Progenitor cell of endocrine pancreas (in vitro differentiated cells): Measurements from ENCODE around the gene CHMP1A. TPM values are rescaled to one million over a fixed set of nuclear protein-coding genes. Genes with fewer than 3 reads are reported as not detected.

Experiments used
- DNase-seq: peaks from one replicate; pipeline ENCODE4 v3.0.0; 2021; ENCODE audit warnings: low spot score; ENCODE audit not compliant: unreplicated experiment
- H3K27ac Mint-ChIP-seq: 2 replicates; pipeline ENCODE4 v1.8.0; 2021; ENCODE audit warnings: mild to moderate bottlenecking, moderate library complexity, mixed read lengths
- H3K27me3 Mint-ChIP-seq: 2 replicates; pipeline ENCODE4 v1.8.0; 2021; ENCODE audit warnings: mixed read lengths
- H3K36me3 Mint-ChIP-seq: 2 replicates; pipeline ENCODE4 v1.8.0; 2022; ENCODE audit warnings: mixed read lengths; ENCODE audit not compliant: insufficient read depth
- H3K4me1 Mint-ChIP-seq: 2 replicates; pipeline ENCODE4 v1.8.0; 2021; ENCODE audit warnings: low read depth, mixed read lengths
- H3K4me3 Mint-ChIP-seq: 2 replicates; pipeline ENCODE4 v1.8.0; 2021; ENCODE audit warnings: low read depth, mild to moderate bottlenecking, moderate library complexity, mixed read lengths
- H3K9me3 Mint-ChIP-seq: 2 replicates; pipeline ENCODE4 v1.8.0; 2021; ENCODE audit warnings: low read depth, mixed read lengths
- total RNA-seq: library from RNA; stranded (reverse); gene quantifications from 2 replicates; pipeline ENCODE4 v1.2.1, GENCODE V29; 2021
- TF ChIP-seq, protein P1 (sequence below): fragments of 200-600 bp; sonication (generic); IDR thresholded peaks from one replicate; pipeline ENCODE4 v1.5.0; 2021; ENCODE audit warnings: antibody characterized with exemption, mild to moderate bottlenecking; ENCODE audit not compliant: unreplicated experiment

Gene CHMP1A
- total RNA-seq, 1 donor from 2014 or later = 105 TPM

DNA sequence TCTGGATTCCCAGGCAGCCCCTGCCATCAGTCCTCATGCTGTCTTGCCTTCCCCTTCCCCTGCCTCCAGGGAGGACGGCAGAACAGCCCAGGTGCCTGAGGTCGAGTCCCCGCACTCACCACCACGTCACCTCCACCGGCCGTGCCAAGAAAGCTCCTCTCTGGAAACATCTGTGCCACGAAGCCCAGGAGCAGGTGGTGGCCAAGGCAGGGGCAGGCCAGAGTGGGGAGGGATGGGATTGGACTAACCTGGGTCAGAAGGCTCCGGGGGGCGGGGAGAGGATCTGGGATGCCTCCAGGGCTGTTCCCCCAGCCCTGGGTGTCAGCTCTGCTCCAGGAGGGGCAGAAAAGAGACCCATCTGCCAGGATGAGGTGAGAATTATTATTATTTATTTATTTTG, 51.5 kb downstream of the CHMP1A start:
- H3K27ac Mint-ChIP-seq = no peak overlapping the region
- H3K27me3 Mint-ChIP-seq = peaks cover 4% of the 10 kb centered on the region
- no peaks in the 10 kb centered on the region for H3K9me3 Mint-ChIP-seq
- no peak overlapping the region for H3K4me3 Mint-ChIP-seq
- TF ChIP-seq, protein P1, sequence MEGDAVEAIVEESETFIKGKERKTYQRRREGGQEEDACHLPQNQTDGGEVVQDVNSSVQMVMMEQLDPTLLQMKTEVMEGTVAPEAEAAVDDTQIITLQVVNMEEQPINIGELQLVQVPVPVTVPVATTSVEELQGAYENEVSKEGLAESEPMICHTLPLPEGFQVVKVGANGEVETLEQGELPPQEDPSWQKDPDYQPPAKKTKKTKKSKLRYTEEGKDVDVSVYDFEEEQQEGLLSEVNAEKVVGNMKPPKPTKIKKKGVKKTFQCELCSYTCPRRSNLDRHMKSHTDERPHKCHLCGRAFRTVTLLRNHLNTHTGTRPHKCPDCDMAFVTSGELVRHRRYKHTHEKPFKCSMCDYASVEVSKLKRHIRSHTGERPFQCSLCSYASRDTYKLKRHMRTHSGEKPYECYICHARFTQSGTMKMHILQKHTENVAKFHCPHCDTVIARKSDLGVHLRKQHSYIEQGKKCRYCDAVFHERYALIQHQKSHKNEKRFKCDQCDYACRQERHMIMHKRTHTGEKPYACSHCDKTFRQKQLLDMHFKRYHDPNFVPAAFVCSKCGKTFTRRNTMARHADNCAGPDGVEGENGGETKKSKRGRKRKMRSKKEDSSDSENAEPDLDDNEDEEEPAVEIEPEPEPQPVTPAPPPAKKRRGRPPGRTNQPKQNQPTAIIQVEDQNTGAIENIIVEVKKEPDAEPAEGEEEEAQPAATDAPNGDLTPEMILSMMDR = no peak
- DNase-seq = no peak
- H3K36me3 Mint-ChIP-seq = no peaks in the 10 kb centered on the region
- peaks cover 11% of the 10 kb centered on the region for H3K4me1 Mint-ChIP-seq

GRCh38 chr16:89605186-89605970, 52.1 kb downstream of the CHMP1A start:
- H3K9me3 Mint-ChIP-seq = no peaks in the 10 kb centered on the region
- no peaks in the 10 kb centered on the region for H3K36me3 Mint-ChIP-seq
- TF ChIP-seq, protein P1 = no peak
- peaks cover 4% of the 10 kb centered on the region for H3K27me3 Mint-ChIP-seq
- H3K4me1 Mint-ChIP-seq = peaks cover 11% of the 10 kb centered on the region
- DNase-seq = no peak
- H3K4me3 Mint-ChIP-seq = no peak overlapping the region
- no peak overlapping the region for H3K27ac Mint-ChIP-seq

DNA sequence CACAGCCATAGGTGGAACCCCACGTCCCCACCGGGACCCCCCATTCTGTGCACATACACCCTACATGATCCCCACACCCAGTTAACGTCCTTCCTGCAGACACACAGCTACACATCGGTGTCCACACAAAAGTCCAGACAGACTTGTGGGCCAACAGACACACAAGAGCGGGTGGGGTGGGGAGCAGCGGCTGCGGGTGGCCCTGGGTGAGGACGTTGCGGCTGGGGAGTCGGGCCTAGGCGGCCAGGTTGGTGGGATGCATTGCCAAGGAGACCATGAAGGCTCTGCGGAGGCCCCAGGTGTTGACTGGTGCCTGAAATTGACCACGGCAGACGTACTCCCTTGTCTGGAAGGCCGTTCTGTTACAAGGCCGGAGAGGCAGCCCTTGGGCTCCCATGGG, 52.7 kb downstream of the CHMP1A start:
- Mint-ChIP-seq H3K36me3 (no peaks in the 10 kb centered on the region), H3K27me3 (peaks cover 4% of the 10 kb centered on the region), H3K27ac (no peak overlapping the region), H3K4me1 (peaks cover 11% of the 10 kb centered on the region), H3K9me3 (no peaks in the 10 kb centered on the region), H3K4me3 (no peak overlapping the region)
- no peak for DNase-seq
- TF ChIP-seq, protein P1 = no peak

GRCh38 chr16:89602952-89603590, 54.4 kb downstream of the CHMP1A start:
- H3K9me3 Mint-ChIP-seq = no peaks in the 10 kb centered on the region
- H3K27ac Mint-ChIP-seq = no peak overlapping the region
- peaks cover 6% of the 10 kb centered on the region for H3K4me1 Mint-ChIP-seq
- no peak overlapping the region for H3K4me3 Mint-ChIP-seq
- H3K27me3 Mint-ChIP-seq = peaks cover 4% of the 10 kb centered on the region
- no peaks in the 10 kb centered on the region for H3K36me3 Mint-ChIP-seq
- no peak for DNase-seq
- TF ChIP-seq, protein P1 = no peak

DNA sequence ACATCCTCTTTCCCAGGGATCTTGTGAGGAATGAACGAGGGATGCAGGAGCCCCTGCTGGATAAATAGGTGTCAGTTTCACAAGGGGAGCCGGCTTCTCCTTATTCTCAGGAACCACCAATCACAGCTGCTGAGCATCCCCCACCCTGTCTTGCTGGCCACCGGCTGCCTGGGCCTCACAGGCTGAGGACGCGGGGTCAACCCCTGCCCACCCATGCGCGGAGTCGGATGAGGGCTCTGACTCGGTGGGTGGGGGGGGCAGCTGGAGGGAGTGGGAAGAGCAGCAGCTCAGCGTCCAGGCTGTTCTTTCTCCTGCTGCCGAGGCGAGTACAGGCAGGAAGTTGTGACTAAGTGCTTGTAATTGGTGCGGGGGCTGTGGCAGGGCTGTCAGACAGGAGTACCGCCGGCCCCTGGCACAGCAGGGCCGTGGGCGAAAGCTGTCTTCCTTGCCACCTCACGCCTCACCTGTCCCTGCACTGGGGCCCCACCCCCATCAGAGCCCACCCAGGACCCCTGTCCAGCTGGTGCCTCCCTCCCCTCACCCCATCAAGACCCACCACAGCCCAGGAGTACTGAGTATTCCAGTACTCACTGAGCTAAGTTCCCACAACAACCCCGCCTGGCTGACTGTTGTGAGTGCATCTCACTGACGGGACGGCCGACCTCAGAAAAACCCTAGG, 55.1 kb downstream of the CHMP1A start:
- TF ChIP-seq, protein P1 = no peak
- Mint-ChIP-seq H3K36me3 (no peaks in the 10 kb centered on the region), H3K4me3 (no peak overlapping the region), H3K9me3 (no peaks in the 10 kb centered on the region), H3K27me3 (peaks cover 4% of the 10 kb centered on the region), H3K27ac (no peak overlapping the region), H3K4me1 (peaks cover 2% of the 10 kb centered on the region)
- DNase-seq = no peak
